Activated CD8-positive, alpha-beta memory T cell treated with anti-CD3 and anti-CD28 coated beads for 36 hours (primary cell): ENCODE data around the gene PLK2. TPM values are rescaled to one million over a fixed set of nuclear protein-coding genes. Genes with fewer than 3 reads are reported as not detected.

Source experiments
- CTCF ChIA-PET: fragments of 350-600 bp; sonication (Branson Sonifier 250); formaldehyde crosslinking; loops from one replicate; lab custom pipeline; 2021; ENCODE audit warnings: antibody characterized with exemption; lab: Charles Lee
- POLR2A ChIA-PET: fragments of 350-600 bp; sonication (Branson Sonifier 250); formaldehyde crosslinking; loops from one replicate; lab custom pipeline; 2021; ENCODE audit warnings: antibody characterized with exemption; lab: Charles Lee
- total RNA-seq, 2 experiments: library from RNA; stranded (reverse); gene quantifications; one replicate each; pipeline ENCODE4 v1.2.3, GENCODE V29; 2021

The PLK2 gene
- total RNA-seq, 2 experiments from 2014 or later, result 2.4 to 2.6 TPM

DNA sequence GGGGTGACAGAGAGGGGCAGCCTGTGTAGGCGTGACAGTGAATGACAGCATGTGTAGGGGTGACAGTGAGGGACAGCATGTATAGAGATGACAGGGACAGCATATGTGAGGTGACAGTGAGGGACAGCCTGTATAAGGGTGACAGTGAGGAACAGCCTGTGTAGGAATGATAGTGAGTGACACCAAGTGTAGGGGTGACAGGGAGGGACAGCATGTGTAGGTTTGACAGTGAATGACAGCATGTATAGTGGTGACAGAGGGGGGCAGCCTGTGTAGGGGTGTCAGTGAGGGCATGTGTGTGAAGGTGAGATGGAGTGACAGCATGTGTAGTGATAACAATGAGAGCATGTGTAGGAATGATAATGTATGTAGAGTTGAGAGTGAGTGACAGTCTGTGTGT lies 22.6 kb upstream of the PLK2 start:
- POLR2A ChIA-PET, result no interaction called here
- CTCF ChIA-PET, result no interaction called here

GRCh38 chr5:58481828-58482227 lies 21.9 kb upstream of the PLK2 start:
- POLR2A ChIA-PET, result no interaction called here
- CTCF ChIA-PET, result no interaction called here

DNA sequence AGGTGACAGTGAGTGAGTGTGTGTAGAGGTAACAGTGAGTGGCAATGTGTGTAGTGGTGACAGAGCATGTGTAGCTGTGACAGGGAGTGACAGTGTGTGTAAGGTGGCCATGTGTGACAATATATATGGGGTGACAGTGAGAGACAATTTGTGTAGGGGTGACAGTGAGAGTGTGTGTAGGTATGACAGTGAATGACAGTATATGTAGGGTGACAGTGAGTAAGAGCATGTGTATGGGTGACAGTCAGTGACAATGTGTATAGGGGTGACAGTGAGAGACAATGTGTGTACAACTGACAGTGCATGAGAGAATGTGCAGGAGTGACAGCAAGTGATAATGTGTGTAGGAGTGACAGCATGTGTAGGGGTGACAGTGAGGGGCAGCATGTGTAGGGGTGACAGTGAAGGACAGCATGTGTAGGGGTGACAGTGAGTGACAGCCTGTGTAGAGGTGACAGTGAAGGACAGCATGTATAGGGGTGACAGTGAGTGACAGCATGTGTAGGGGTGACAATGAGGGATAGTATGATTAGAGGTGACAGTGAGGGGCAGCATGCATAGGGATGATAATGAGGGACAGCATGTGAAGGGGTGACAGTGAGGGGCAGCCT lies 21.3 kb upstream of the PLK2 start:
- CTCF ChIA-PET, result no interaction called here
- POLR2A ChIA-PET, result no interaction called here

- ChIA-PET CTCF (interaction anchor here (0.6 kb wide), 1 partner anchor 305 kb away, joined by 3 read pairs; no protein-coding TSS in a partner anchor), POLR2A (no interaction called here)
Measured at GRCh38 chr5:58477760-58478376, 18.0 kb upstream of the PLK2 start.

DNA sequence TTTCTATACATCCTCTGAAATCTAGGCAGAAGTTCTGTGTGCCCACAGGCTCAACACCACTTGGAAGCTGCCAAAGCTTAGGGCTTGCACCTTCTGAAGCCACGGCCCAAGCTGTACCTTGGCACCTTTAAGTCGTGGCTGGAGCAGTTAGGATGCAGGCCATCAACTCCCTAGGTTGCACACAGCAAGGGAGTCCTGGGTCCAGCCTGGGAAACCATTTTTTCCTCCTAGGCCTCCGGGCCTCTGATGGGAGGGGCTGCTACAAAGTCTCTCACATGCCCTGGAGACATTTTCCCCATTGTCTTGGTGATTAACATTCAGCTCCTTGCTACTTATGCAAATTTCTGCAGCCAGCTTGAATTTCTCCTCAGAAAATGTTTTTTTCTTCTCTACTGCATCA lies 15.5 kb upstream of the PLK2 start:
- CTCF ChIA-PET, result no interaction called here
- POLR2A ChIA-PET, result no interaction called here

GRCh38 chr5:58469896-58470295 lies 10.0 kb upstream of the PLK2 start:
- ChIA-PET CTCF (interaction anchor here (0.7 kb wide), 1 partner anchor 968 kb away, joined by 4 read pairs; no protein-coding TSS in a partner anchor), POLR2A (no interaction called here)

DNA sequence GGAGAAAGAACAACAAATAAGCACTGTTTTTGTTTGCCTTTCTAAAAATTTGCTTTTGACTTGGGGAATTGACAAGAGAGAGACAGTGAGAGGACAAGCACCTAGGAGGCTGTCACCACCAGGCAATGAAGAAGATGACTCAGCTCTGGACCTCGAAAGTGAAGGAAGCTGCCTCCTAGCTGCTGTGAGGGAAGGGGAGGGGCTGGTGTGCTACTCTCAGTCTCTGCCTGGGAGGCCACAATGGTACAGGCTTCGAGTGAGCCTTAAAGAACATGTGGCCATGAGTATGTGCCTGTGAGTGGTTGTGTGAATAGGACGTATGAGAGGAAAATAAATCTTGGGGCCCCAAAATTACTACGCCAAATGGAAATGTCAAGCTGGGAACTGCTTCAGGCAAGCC lies 7.1 kb upstream of the PLK2 start:
- ChIA-PET POLR2A (no interaction called here), CTCF (interaction anchor here (1.5 kb wide), 1 partner anchor 11 kb away, joined by 3 read pairs; no protein-coding TSS in a partner anchor)

- ChIA-PET CTCF (interaction anchor here (0.7 to 1.0 kb wide), 2 partner anchors 436 to 1164 kb away, joined by 3 read pairs; no protein-coding TSS in a partner anchor), POLR2A (no interaction called here)
Measured at GRCh38 chr5:58462623-58463230, 2.8 kb upstream of the PLK2 start.

- ChIA-PET POLR2A (no interaction called here), CTCF (no interaction called here)
Measured at GRCh38 chr5:58462154-58462553, 2.3 kb upstream of the PLK2 start.

- ChIA-PET CTCF (interaction anchor here (1.3 to 1.9 kb wide), 4 partner anchors 23 to 1163 kb away, joined by 3 to 9 read pairs (median 5); no protein-coding TSS in a partner anchor), POLR2A (no interaction called here)
Measured at GRCh38 chr5:58460732-58461286, 923 bp upstream of the PLK2 start.

DNA sequence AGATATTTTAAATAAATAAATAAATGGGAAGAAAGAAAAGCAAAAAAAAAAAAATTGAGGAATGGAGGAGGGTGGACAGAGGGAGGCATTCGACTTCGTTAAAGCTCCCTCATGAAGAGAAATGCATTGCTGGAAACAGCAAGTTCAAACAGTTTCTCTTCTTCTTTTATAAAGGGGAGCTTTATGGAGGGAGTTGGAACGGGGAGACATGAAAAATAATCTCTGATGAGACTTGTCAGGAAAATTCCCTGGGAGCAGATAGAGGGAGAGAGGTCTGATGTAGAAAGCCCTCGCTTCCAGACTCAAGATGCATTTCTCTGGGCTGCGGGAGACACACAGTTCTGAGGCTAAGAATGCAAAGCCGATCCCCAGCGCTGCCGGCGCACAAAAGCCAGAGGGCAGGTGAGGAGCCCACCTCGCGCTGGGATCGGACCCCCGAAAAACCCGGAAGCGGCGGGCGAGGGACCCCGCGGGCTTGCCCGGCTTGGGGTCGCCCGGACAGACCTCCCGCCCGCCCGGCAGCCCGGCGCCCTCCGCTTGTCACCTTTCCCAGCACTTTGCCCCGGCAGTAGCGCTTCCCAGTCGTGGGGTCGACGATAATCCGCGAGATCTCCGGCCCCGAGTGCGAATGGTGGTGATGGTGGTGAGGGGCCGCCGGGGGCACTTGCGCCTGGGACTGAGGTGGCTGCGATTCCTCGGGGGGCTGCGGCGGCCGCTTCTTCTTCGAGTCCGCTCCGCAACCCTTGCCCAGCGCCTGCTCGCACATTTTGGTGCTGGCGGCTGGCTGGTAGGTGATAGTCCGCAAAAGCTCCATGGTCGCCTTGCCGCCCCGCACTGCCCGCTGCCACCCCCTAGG lies 512 bp downstream of the PLK2 start:
- ChIA-PET CTCF (interaction anchor here (1.8 kb wide), 1 partner anchor 682 kb away, joined by 3 read pairs; no protein-coding TSS in a partner anchor), POLR2A (no interaction called here)

- POLR2A ChIA-PET, result no interaction called here
- CTCF ChIA-PET, result no interaction called here
Measured at GRCh38 chr5:58458743-58459145, 1.1 kb downstream of the PLK2 start.

- ChIA-PET CTCF (no interaction called here), POLR2A (no interaction called here)
Measured at GRCh38 chr5:58458141-58458742, 1.6 kb downstream of the PLK2 start.

DNA sequence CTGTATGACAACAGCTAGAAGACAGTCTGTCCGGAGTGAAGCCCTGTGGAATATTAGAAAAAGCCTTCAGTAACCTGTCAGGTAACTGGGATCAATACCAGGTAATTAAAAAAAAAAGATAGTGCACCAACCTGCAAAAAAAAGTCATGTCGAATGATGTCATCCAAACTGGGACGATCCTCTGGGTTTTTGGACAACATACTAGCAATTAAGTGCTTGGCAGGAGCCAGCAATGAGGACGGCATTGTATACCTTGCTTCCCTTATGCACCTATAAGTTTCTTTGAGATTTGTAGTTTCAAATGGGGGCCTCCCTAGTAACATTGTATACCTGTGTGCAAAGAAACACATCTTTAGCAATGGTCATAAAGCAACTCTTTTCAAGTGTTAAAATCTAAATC lies 2.8 kb downstream of the PLK2 start:
- ChIA-PET CTCF (interaction anchor here (1.4 kb wide), 1 partner anchor 10 kb away, joined by 3 read pairs; no protein-coding TSS in a partner anchor), POLR2A (no interaction called here)

DNA sequence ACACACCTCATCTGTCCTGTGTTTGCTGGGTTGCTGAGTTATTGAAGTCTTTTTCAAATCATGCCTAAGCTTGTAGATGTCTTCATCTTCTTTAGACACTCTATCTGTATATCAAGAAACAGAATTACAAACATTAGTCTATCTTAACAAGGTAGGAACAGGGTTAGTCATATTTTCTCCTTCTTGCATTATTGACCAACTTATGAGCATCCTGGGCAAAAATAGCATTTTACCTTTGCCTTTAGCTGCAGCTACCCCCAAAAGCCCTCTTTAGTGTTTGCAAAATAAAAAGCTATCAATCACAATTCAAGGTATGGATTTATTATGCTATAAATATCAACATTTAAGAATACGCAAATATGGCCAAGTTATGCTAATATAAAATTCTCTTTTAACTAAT lies 3.4 kb downstream of the PLK2 start:
- CTCF ChIA-PET, result interaction anchor here (1.4 kb wide), 1 partner anchor 10 kb away, joined by 3 read pairs; no protein-coding TSS in a partner anchor
- POLR2A ChIA-PET, result no interaction called here

- ChIA-PET CTCF (interaction anchor here (1.4 kb wide), 1 partner anchor 11 kb away, joined by 3 read pairs; no protein-coding TSS in a partner anchor), POLR2A (no interaction called here)
Measured at GRCh38 chr5:58456026-58456425, 3.9 kb downstream of the PLK2 start.

- ChIA-PET CTCF (interaction anchor here (1.4 kb wide), 1 partner anchor 11 kb away, joined by 3 read pairs; no protein-coding TSS in a partner anchor), POLR2A (no interaction called here)
Measured at GRCh38 chr5:58455480-58455879, 4.4 kb downstream of the PLK2 start.

DNA sequence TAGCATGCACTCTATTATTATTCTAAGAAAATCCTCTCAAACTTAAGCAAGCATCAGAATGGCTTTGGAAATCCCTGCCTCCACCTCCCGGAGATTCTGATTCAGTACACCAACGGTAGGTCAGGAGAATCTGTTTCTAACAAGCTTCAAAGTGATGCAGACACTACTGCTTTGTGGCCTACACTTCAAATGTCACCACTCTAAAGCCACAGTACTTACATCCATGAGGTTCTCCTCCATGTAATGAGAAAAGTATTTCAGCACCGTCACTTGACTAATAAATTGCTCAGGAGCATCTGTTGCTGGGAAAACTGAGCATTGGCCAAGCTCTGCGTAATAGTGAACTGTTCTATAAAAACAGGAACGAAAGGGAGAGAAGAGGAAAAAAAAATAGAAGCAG lies 4.8 kb downstream of the PLK2 start:
- CTCF ChIA-PET, result no interaction called here
- POLR2A ChIA-PET, result no interaction called here

GRCh38 chr5:58454025-58454424 lies 5.9 kb downstream of the PLK2 start:
- ChIA-PET CTCF (no interaction called here), POLR2A (no interaction called here)
